NK-92 (cell line): Measurements from ENCODE around the gene HID1.
"Not testable (repeated sequence)": the region's sequence is repeated elsewhere in the genome, so short reads cannot be mapped to it uniquely, and the experiment has no call there.

Experiments used
- DNase-seq: peaks from one replicate; lab custom pipeline; 2025; ENCODE audit not compliant: unreplicated experiment; lab: John Stamatoyannopoulos, UW

HID1 gene

GRCh38 chr17:74972107-74972972 lies at the start of gene HID1:
TSS of gene HID1 (minus strand) at chr17:74972759. CDS start at chr17:74972656, 103 bp downstream.
- DNase-seq, result no peak

GRCh38 chr17:75020331-75021110 lies 48.0 kb upstream of the HID1 start:
- DNase-seq, result no peak

- DNase-seq, result no peak
Measured at GRCh38 chr17:75019710-75020109, 47.2 kb upstream of the HID1 start.

- DNase-seq, result no peak
Measured at GRCh38 chr17:75019146-75019545, 46.6 kb upstream of the HID1 start.

GRCh38 chr17:75013092-75013559 lies 40.6 kb upstream of the HID1 start:
- DNase-seq, result no peak

GRCh38 chr17:75012346-75013091 lies 40.0 kb upstream of the HID1 start, which contains the start of gene MRPL58:
TSS of gene MRPL58 (plus strand) at chr17:75012670. CDS start at chr17:75012687, 17 bp downstream.
- no peak for DNase-seq

- no peak for DNase-seq
Measured at GRCh38 chr17:75012096-75012345, 39.5 kb upstream of the HID1 start.

- no peak for DNase-seq
Measured at GRCh38 chr17:75011401-75012095, 39.0 kb upstream of the HID1 start.

GRCh38 chr17:75010683-75011400 lies 38.3 kb upstream of the HID1 start:
- DNase-seq, result no peak

GRCh38 chr17:75009139-75009724 lies 36.7 kb upstream of the HID1 start:
- DNase-seq, result no peak

GRCh38 chr17:75008373-75008772 lies 35.8 kb upstream of the HID1 start:
- no peak for DNase-seq

GRCh38 chr17:75006653-75007052 lies 34.1 kb upstream of the HID1 start:
- no peak for DNase-seq

- not testable (repeated sequence) for DNase-seq
Measured at GRCh38 chr17:75006084-75006483, 33.5 kb upstream of the HID1 start.

GRCh38 chr17:75005291-75005690 lies 32.7 kb upstream of the HID1 start:
- DNase-seq, result no peak

- no peak for DNase-seq
Measured at GRCh38 chr17:75004371-75004770, 31.8 kb upstream of the HID1 start.

- no peak for DNase-seq
Measured at GRCh38 chr17:75003957-75004355, 31.4 kb upstream of the HID1 start.

GRCh38 chr17:75003070-75003956 lies 30.8 kb upstream of the HID1 start:
- DNase-seq, result no peak

- no peak for DNase-seq
Measured at GRCh38 chr17:75001915-75002843, 29.6 kb upstream of the HID1 start.
